GM10847 (cell line): Measurements from ENCODE around the gene PTPRN2.

Source experiments
- POLR2A ChIP-seq: IDR thresholded peaks from 2 replicates; pipeline ENCODE4 v1.6.1; 2011; ENCODE audit not compliant: insufficient read length; ENCODE audit errors: extremely low read depth

Gene PTPRN2

DNA sequence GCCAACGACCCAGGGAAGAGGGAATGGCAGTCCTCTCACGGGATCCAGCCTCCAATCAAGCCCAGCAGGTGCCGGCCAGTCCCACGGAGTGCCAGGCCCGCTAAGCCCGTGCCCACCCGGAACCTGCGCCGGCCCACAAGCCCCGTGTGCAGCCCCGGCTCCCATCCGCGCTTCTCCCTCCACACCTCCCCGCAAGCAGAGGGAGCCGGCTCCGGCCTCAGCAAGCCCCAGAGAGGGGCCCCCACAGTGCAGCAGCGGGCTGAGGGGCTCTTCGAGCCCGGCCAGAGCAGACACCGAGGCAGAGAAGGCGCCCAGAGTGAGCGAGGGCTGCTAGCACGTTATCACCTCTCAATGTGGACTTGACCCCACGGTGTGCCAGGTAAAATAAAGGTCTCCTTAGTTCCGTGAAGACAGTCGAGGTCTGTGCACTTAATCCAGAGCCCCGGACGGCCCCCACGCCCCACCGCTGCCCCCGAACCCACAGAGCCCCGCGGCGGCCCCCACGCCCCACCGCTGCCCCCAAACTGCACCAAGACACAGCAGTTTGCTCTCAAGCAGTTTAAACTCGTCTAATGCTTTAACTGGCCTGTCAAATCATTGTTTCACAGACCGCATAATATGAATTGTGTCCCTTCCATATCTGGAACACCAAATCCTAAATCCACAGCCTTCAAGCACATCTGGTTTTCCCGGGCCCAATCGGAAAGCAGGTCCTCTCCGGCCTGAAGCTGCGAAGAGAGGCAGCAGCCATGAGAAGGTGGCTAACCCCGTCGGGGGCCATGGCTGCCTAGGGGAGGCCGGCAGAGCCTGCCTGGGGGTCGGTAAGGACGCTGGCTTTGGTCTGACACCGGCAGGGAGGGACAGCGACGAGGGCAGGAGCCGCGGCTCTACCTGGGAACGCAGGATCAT, 307.8 kb downstream of the PTPRN2 start:
- no peak for TF ChIP-seq POLR2A

DNA sequence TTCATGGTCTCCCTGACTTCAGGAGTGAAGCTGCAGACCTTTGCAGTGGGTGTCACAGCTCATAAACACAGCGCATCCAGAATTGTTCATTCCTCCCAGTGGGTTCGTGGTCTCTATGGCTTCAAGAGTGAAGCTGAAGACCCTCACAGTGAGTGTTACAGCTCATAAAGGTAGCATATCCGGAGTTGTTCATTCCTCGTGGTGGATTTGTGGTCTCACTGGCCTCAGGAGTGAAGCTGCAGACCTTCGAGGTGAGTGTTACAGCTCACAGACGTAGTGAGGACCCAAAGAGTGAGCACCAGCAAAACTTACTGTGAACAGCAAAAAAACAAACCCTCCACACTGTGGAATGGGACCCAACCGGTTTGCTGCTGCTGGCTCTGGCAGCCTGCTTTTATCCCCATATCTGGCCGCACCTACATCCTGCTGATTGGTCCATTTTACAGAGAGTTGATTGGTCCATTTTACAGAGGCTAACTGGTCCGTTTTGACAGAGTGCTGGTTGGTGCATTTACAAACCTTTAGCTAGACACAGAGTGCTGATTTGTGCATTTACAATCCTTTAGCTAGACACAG, 308.8 kb downstream of the PTPRN2 start:
- no peak for TF ChIP-seq POLR2A

DNA sequence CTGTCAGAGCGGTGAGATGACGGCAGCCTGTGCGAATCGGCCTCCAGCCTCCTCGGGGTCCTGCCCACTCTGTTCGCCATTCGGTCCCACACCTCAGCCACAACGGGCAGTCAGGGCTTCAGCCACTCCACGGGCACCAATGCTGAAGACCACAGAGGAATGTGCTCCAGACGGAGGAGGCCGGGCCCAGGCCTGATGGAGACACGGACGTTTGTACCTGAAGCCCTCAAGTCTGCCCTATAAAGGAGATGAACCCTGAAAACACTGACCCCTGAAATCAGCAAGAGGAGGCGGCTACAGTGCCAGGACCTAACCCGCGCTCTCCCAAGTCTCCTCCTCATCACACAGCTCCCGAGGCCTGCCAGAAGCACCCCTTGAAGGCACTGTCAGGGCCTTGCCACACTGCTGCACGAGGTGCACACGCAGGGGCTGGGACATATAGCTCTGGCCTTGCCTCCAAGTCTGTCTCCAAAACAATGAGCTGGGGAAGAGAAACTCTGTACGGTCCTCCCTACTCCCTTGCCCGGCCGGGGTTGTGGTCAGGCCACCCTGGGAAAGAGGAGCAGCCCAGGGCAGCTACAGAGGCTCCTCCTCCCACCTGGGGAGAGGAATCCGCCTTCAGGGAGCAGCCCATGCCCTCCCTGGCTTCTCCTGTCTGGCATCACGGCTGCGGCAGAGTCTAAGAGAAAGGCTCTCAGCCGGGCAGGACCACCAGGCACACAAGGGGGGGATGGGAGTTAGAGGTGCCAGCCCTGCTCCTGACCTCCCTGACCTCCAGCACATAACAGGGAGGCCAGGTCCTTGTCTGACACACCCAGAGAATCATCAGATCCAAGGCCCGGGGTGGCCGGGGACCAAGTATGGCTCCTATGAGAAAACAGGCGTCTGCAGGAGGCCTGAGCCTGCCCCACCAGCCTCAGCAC, 310.1 kb downstream of the PTPRN2 start:
- TF ChIP-seq POLR2A, result no peak

DNA sequence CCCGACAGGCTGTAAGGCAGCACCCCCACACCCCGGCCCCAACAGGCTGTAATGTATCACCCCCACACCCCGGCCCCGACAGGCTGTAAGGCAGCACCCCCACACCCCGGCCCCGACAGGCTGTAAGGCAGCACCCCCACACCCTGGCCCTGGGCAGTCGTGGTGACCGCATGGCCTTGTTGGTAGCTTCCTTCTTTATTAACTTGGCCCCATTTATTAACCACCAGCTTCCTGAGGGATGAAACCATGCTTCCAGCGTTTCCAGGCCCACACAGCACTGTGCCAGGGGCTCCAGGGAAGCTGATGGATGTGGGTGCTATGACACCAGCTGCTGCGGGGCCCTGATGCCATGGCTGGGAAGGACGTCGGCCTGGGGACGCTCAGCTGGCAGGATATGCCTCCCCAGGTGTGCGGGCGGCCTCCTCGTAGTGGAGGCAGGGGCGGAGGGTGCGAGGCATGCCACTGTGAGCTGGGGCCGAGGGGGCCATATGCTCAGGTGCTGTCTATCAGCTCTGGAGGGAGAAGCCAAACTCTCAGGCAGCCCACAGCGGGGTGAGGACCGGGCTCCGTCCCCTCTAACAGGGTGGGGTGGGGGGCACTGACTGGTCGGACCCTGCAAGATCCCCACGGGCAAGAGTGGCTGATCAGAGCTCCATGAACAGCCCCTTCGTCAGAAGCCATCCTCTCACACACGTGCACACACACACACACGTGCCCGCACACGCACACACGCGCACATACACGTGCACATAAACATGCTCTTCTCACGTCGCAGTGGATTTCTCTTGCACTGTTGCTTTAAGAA, 311.0 kb downstream of the PTPRN2 start:
- TF ChIP-seq POLR2A, result no peak

DNA sequence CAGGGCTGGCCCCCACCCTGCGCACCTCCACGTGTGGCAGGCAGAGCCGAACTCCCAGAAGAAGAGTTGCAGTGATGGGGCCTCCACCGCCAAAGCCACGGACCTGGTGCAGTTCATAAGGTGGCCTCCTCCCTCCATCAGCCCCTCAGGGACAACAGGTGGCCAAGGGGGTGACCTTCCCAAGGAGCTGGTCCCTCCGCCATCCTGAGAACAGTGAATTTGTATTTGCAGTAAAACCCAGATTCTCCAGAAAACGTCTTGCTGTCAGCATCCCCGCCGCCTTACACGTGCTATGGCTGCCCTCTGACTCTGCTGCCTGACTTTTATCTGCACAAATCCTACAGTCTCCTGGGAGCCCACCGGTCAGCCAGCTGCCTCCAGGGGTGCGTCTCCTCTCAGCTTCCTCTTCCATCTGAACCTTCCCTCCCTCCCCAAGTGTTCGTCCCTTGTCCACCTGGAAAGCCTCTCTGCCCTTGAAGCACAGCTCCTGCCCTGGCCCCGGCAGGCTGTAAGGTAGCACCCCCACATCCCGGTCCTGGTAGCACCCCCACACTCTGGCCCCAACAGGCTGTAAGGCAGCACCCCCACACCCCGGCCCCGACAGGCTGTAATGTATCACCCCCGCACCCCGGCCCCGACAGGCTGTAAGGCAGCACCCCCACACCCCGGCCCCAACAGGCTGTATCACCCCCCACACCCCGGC, 311.8 kb downstream of the PTPRN2 start:
- no peak for TF ChIP-seq POLR2A

DNA sequence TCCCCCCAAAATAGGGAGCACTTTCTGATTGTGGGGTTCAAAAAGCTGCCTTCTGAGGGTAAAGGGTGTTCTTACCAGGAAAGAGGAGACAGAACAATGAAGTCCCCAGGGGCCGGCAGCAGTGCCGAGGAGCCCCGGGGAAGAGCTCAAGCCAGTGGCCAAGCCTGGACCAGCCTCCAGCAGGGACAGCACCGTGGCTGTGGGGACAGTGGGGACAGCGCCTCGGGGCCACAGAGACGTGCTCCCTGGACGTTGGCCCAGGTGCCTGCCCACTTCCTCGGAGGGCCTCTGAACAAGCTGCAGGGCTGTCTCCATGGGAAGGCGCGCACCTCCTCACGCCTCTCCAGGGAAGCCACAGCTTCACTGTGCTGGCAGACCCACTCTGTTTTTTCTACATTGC, 312.6 kb downstream of the PTPRN2 start:
- TF ChIP-seq POLR2A, result no peak

DNA sequence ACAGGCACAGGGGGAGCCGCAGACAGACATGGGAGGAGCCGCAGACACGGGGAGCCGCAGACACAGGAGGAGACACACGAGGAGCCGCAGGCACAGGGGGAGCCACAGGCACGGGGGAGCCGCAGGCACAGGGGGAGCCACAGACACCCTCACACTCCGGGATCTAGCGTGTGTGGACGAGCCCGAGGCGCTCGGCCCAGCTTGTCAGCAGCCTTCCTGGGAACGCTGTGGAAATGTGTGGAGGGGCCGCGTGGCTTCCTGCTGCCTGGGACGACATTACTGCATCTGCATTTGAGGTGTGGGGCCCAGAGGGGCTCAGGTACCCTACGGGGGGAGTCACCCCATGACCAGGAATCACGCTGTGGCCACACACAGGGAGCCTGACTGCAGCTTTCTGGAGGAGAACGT, 313.2 kb downstream of the PTPRN2 start:
- TF ChIP-seq POLR2A, result no peak

DNA sequence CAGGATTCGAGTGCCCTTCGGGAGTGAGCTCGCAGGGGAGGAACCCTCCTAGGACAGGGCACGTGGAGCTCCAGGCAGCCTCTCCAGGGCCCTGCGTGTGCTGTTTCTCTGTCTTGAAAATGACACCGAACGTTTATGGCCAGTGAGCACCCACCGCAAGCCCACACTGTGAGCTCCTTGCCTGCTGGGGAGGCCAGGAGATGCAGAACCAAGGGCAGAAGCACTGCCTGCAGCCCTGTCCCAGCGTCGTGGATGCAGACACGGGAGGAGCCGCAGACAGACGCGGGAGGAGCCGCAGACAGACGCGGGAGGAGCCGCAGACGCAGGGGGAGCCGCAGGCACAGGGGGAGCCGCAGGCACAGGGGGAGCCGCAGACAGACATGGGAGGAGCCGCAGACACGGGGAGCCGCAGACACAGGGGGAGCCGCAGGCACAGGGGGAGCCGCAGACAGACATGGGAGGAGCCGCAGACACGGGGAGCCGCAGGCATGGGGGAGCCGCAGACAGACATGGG, 314.4 kb downstream of the PTPRN2 start:
- TF ChIP-seq POLR2A, result no peak

DNA sequence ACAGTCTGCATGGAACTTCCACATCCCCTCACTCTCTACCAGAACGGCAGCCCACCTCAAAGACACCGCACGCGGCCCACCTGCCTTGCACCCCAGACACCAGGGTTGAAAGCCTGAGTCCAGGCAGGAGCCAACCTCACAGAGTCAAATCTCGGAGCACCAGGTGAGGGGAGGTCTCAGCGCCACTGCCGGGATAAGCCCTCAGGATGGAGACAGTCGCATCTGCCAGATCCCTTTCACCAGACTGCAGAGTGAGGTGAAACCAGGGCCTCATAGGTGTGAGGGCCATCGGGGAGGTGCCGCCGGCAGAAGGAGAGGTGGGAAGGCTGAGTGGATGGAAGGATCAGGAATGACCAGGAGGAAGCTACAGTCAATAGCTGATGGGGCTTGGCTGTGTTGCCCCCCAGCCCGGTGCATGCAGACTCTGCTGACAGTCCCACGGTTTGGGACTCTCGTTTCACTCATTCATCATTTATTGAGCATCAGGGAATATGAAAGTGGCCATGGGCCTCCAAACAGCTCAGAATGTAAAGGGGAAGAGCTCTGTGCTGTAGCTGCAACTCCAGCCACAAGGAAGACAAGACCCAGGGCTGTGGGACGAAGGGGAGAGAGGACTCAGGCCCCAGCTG, 315.0 kb downstream of the PTPRN2 start:
- no peak for TF ChIP-seq POLR2A

DNA sequence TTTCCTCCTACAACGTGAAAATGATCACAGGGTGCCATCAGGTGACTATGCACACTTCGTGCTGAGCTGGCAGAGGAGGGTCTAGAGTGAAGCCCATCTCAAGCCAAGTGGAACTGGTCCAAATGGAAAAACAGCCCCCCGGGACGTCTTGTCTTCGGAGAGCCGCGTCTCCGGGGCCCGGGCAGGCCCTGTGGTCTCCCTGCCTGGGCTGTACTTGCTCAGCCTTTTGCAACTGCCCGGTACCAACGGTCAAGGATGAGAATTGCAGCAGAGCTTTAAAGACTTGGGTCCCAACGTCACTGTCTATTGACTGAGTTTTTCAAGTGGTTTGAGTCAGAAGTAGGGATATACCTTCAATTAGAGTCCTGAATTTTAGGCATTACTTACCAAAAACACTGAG, 315.5 kb downstream of the PTPRN2 start:
- no peak for TF ChIP-seq POLR2A

DNA sequence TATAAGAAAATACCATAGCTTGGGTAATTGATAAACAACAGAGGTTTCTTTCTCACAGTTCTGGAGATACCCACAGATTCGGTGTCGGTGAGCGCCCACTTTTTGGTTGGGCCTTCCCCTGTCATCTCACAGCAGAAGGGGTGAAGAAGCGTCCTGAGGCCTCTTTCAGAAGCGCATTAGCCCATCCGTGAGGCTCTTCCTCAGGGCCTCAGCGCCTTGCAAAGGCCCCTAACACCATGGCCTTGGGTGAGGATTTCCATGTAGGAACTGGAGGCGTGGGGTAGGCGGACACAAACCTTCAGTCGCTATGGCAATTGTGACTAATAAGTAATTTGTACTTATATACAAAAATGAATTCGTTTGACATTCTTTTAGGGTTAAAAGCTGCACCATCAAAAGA, 316.0 kb downstream of the PTPRN2 start:
- no peak for TF ChIP-seq POLR2A

DNA sequence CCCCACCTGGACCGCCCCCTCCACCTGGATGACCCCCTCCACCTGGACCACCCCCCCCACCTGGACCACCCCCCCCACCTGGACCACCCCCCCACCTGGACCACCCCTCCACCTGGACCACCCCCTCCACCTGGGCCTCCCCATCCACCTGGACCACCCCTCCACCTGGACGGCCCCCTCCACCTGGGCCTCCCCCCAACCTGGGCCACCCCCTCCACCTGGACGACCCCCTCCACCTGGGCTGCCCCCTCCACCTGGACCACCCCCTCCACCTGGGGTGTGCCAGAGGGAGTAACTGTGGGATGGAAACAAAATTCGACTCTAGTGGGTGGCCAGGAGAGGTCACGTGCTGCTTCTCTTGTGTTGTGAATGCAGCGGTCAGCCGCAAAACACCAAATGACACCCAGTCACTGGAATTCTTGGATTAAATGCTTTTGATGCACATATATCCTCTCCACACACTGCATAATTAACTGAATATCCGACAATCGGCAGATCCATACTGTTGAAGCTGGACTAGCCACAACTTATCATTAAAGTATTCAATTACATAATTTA, 316.7 kb downstream of the PTPRN2 start:
- no peak for TF ChIP-seq POLR2A

DNA sequence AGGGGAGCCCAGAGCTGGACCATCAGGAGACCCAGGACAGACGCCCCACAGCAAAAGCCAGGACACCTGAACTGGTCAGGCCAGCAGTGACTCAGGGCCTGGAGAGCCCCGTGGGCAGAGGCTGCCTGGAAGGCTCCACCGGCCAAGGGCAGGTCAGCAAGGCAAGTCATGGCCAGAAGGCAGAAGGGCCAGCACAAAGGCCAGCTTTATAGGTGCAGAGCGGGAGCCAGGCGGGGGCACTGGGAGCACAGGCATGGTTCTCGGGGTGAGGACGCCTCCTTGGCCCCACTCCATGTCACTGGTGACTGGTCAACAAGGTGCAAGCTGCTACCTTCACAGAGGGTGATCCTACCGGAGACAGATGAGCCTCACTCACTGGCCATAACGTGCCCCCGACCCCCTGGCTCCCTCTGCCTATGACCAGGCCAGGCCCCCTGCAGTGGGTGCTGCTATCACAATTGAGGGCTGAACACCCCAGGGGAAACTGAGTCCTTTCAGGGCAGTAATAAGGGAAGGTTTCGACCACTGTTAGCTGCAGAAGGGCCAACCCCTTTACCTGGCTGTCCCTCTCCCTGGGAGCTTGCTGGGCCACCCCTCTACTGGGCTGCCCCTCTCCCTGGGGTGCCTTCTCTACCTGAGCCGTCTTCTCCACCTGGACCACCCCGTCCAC, 317.4 kb downstream of the PTPRN2 start:
- no peak for TF ChIP-seq POLR2A
